RWPE2 (cell line): ENCODE data around the gene SPATA2.
"Not testable (repeated sequence)": the region's sequence is repeated elsewhere in the genome, so short reads cannot be mapped to it uniquely, and the experiment has no call there.

ENCODE experiments used
- ATAC-seq: fragments of 200-7000 bp; cut with Tn5 transposase; 3 replicates; pipeline ENCODE4 v1.9.1; 2021; ENCODE audit warnings: low read depth
- DNase-seq: peaks from one replicate; pipeline ENCODE4 v3.0.0-alpha.2; 2020; ENCODE audit warnings: low spot score
- H3K27ac ChIP-seq: fragments of 450-650 bp; 2 replicates; pipeline ENCODE4 v1.5.1; 2017; ENCODE audit warnings: mild to moderate bottlenecking; ENCODE audit not compliant: poor library complexity, severe bottlenecking
- H3K27me3 ChIP-seq: fragments of 250-450 bp; sonication (Bioruptor Pico); 2 replicates; pipeline ENCODE4 v1.5.1; 2021; ENCODE audit warnings: mild to moderate bottlenecking, moderate library complexity; ENCODE audit not compliant: insufficient read depth, poor library complexity, severe bottlenecking
- H3K36me3 ChIP-seq: fragments of 250-450 bp; sonication (Bioruptor Pico); 2 replicates; pipeline ENCODE4 v1.5.1; 2020; ENCODE audit warnings: low read depth, mild to moderate bottlenecking, moderate library complexity
- H3K4me1 ChIP-seq: fragments of 250-450 bp; sonication (Bioruptor Pico); 2 replicates; pipeline ENCODE4 v1.5.1; 2021; ENCODE audit warnings: mild to moderate bottlenecking, moderate library complexity; ENCODE audit not compliant: insufficient read depth, poor library complexity, severe bottlenecking
- H3K4me3 ChIP-seq: fragments of 250-450 bp; sonication (Bioruptor Pico); 2 replicates; pipeline ENCODE4 v1.5.1; 2021; ENCODE audit warnings: mild to moderate bottlenecking, moderate library complexity; ENCODE audit not compliant: severe bottlenecking
- H3K9me3 ChIP-seq: fragments of 250-450 bp; sonication (Bioruptor Pico); 2 replicates; pipeline ENCODE4 v1.5.1; 2021; ENCODE audit warnings: mild to moderate bottlenecking, moderate library complexity; ENCODE audit not compliant: severe bottlenecking
- TF ChIP-seq, protein P1 (sequence below): fragments of 450-650 bp; IDR thresholded peaks from one replicate; pipeline ENCODE4 v1.5.1; 2017; ENCODE audit warnings: mild to moderate bottlenecking, moderate library complexity; ENCODE audit not compliant: poor library complexity, severe bottlenecking

SPATA2 gene

DNA sequence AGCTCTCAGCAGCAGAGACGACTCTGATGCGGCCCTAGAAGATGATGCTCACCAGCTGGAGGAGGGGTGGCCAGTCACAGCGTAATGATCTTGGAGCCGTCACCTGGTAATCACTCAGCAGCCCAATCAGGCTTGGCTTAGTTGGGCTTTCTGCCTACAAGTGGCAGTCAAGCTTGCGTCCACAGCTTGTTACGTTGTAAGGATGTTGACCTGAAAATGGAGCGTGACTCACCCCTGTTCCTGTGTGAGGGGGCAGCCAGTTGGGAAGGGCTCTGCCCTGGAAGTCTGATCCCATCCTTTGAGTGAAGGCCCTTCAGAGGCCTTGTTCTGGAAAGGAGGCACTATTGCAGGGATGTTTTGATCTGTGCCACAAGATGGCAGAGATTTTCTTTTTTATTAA lies 49.8 kb downstream of the SPATA2 start:
- H3K27ac ChIP-seq: no peak overlapping the region
- ATAC-seq: no peak
- no peaks in the 10 kb centered on the region for H3K4me1 ChIP-seq

DNA sequence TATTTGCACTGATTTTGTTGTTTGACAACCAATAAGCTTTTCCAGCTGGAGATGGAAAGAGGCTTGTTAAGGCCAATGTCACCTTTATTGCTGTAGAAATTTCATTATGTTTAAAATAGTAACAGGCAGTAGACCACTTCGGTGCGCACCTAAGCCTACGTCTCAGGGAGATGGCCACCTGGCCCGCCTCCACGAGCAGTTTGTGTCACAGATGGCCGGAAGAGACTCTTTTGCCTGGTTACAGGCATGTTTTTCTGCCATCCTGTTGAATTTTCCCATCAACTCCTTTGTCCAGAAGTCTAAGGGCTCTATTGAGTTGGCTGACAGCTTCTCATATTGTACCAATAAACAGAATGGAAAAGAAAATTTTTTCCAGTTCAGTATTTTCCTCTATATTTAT lies 51.7 kb downstream of the SPATA2 start:
- DNase-seq: no peak
- TF ChIP-seq, protein P1, sequence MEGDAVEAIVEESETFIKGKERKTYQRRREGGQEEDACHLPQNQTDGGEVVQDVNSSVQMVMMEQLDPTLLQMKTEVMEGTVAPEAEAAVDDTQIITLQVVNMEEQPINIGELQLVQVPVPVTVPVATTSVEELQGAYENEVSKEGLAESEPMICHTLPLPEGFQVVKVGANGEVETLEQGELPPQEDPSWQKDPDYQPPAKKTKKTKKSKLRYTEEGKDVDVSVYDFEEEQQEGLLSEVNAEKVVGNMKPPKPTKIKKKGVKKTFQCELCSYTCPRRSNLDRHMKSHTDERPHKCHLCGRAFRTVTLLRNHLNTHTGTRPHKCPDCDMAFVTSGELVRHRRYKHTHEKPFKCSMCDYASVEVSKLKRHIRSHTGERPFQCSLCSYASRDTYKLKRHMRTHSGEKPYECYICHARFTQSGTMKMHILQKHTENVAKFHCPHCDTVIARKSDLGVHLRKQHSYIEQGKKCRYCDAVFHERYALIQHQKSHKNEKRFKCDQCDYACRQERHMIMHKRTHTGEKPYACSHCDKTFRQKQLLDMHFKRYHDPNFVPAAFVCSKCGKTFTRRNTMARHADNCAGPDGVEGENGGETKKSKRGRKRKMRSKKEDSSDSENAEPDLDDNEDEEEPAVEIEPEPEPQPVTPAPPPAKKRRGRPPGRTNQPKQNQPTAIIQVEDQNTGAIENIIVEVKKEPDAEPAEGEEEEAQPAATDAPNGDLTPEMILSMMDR: no peak
- Histone ChIP-seq H3K4me1 (peaks cover 10% of the 10 kb centered on the region), H3K36me3 (peaks cover 22% of the 10 kb centered on the region), H3K27ac (no peak overlapping the region), H3K9me3 (no peaks in the 10 kb centered on the region), H3K27me3 (no peaks in the 10 kb centered on the region), H3K4me3 (no peak overlapping the region)
- no peak for ATAC-seq

More for the DNA sequence above, 49.8 kb downstream of the SPATA2 start:
- TF ChIP-seq, protein P1: no peak
- no peak overlapping the region for H3K4me3 ChIP-seq
- H3K36me3 ChIP-seq: peaks cover 25% of the 10 kb centered on the region
- no peaks in the 10 kb centered on the region for H3K9me3 ChIP-seq
- no peak for DNase-seq
- no peaks in the 10 kb centered on the region for H3K27me3 ChIP-seq

DNA sequence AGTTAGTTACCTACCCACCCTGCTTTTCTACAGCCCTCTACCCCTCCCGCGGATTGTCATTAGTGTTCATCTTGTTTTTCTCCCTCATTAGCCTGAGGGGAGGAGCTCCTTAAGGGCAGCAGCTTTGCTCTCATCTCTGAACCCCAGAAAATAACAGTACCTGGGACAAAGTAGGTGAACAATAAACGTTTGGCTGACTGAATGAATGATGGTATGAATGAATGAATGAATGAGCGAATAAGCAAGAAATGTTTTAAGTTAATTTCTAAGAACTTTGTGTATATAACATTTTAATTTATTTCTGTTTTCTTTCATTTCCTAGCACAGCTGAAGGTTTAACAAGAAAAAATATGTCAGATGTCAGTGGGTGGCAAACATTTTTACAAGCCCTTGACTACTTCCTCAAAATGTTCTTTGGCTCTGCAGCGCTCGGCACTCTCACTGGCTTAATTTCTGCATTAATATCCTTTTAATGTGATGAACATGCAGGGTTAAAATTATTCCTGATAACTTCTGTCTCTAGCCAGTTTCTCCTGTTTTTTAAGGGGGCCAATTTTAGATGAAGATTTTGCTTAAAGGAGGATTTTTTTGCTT lies 52.6 kb downstream of the SPATA2 start:
- H3K27ac ChIP-seq: no peak overlapping the region
- H3K36me3 ChIP-seq: peaks cover 29% of the 10 kb centered on the region
- no peak for ATAC-seq
- H3K9me3 ChIP-seq: no peaks in the 10 kb centered on the region
- TF ChIP-seq, protein P1: no peak
- H3K27me3 ChIP-seq: no peaks in the 10 kb centered on the region
- no peak overlapping the region for H3K4me3 ChIP-seq
- H3K4me1 ChIP-seq: peaks cover 10% of the 10 kb centered on the region
- no peak for DNase-seq

DNA sequence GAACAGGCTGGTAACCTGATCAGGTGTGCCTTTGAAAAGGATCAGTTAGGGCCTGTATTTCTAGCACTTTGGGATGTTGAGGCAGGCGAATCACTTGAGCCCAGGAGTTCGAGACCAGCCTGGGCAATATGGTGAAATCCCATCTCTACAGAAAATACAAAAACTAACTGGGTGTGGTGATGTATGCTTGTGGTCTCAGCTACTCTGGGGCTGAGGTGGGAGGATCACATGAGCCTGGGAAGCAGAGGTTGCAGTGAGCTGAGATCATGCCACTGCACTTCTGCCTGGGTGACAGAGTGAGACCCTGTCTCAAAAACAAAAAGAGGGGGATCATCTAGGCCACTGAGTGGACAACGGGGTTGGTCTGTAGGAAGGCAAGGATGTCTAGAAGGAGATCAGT lies 54.1 kb downstream of the SPATA2 start:
- DNase-seq, H3K27me3 ChIP-seq, H3K4me3 ChIP-seq, H3K9me3 ChIP-seq, H3K27ac ChIP-seq, ATAC-seq: not testable (repeated sequence)
- H3K36me3 ChIP-seq: peaks cover 31% of the 10 kb centered on the region
- peaks cover 10% of the 10 kb centered on the region for H3K4me1 ChIP-seq

DNA sequence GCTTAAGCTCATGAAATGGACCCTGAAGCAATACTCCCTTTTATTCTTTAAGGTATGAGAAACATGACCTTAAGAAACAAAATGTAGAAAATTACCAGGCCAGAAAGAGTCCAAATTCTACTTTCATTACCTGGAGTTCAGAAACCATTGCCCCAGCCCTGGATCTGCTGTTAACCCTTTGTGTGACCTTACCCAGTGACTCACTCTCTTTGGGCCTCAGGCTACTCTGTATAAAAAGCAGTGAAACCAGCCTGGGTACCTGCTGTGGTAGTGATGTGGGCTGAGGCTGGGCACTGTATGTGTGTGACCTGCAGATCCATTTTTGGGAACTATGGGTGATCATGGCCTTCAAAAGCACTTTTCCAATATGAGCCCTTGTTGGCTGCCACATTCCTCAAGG lies 55.5 kb downstream of the SPATA2 start:
- H3K27me3 ChIP-seq: no peaks in the 10 kb centered on the region
- no peaks in the 10 kb centered on the region for H3K9me3 ChIP-seq
- ATAC-seq (peak; percentile 98), DNase-seq (no peak)
- H3K4me3 ChIP-seq: no peak overlapping the region
- peaks cover 10% of the 10 kb centered on the region for H3K4me1 ChIP-seq
- H3K36me3 ChIP-seq: peaks cover 29% of the 10 kb centered on the region
- TF ChIP-seq, protein P1: no peak
- no peak overlapping the region for H3K27ac ChIP-seq
